ENCODE measurements around the gene THAP2.

THAP2 gene

DNA sequence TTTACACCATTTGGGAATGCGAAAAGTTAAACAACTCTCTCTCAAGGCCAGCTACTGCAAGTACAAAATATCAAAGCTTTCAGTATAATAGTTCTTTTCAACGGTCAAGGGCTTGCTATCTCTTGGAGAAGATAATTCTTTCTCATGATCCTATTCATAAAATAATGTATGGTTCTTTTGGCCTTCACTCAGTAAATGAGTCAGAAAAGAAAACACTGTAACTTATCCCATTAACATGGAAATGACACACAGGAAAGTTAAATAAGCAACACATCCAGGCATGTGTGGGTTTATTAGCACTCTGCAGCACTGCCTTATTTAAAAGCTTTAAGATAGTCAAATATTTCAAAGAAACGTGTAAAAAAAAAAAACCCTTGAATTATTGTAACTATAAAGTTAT lies 37.3 kb upstream of the THAP2 start:
- Histone ChIP-seq H3K4me1 (ENCODE audit: control insufficient read depth, insufficient read depth, low read depth, low read length) (no peaks in the 10 kb centered on the region), H2BK5ac (ENCODE audit: low read depth, low read length, poor library complexity, severe bottlenecking) (no peak overlapping the region), H3K4me2 (ENCODE audit: low read length, poor library complexity, severe bottlenecking) (no peak overlapping the region), H3K27me3 (ENCODE audit: control insufficient read depth in 1 of 2, insufficient read depth in 1 of 2, low read length in 2 of 2) (no peaks in the 10 kb centered on the region), H2BK120ac (ENCODE audit: low read depth, low read length) (no peak overlapping the region), H3K36me3 (ENCODE audit: control insufficient read depth in 1 of 2, insufficient read depth in 2 of 2, low read depth in 1 of 2, low read length in 2 of 2) (peaks cover 15 to 100% of the 10 kb centered on the region in 2 experiments), H3K4me3 (ENCODE audit: insufficient read depth in 1 of 2, low read depth in 1 of 2, low read length in 2 of 2) (no peak overlapping the region), H3K27ac (ENCODE audit: low read length, poor library complexity, severe bottlenecking) (no peak overlapping the region), H3K79me1 (replicated peaks; ENCODE audit: low read length, poor library complexity, severe bottlenecking) (peaks cover 8% of the 10 kb centered on the region), H2AFZ (ENCODE audit: low read depth, low read length) (no peak overlapping the region), H3K9ac (ENCODE audit: low read length) (peak overlapping the region; percentile 22), H2AK5ac (ENCODE audit: low read length, severe bottlenecking) (no peak overlapping the region), H3K18ac (ENCODE audit: low read depth in 1 of 2, low read length in 2 of 2) (no peak overlapping the region), H4K8ac (ENCODE audit: low read length) (no peak overlapping the region), H3K14ac (ENCODE audit: low read length in 2 of 2) (no peak overlapping the region), H2BK15ac (ENCODE audit: low read depth, poor library complexity, severe bottlenecking) (no peak overlapping the region), H4K91ac (ENCODE audit: low read length) (no peak overlapping the region), H3K4ac (ENCODE audit: low read depth in 1 of 2, low read length in 2 of 2) (no peak overlapping the region), H3K9me3 (ENCODE audit: control insufficient read depth, low read length) (no peaks in the 10 kb centered on the region), H3K23ac (ENCODE audit: low read length in 2 of 2) (no peak overlapping the region), H2BK12ac (ENCODE audit: low read length in 2 of 2) (no peak overlapping the region)
- DNase-seq, result no peak
- WGBS, result 100% methylated on average over 1 of the region's 3 CpGs

DNA sequence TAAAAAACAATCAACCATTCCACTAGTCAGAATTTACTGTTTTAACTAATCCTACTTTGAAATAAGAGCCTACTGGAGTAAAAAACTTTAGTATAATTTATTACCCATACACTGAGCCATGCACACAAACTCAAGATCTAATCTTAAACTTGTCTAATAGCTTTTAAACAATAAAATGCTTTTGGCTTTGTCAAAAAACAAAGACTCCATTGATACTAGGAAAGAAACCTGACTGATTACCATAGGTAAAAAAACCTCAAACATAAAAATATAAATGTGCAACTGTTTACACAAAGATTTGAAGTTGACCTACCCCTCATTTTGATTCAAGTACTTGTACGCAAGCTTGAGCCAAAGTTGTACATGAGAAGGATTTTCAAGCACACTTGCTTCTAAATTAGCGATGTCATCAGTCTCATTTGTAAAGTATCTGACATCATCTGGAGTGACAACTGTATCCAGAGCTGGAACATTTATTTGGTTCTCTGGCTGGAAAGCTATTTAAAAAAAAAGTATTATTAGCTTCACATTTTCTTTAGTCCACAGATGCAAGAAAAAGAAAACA lies 36.6 kb upstream of the THAP2 start:
- Histone ChIP-seq H3K23ac (ENCODE audit: low read length in 2 of 2) (no peak overlapping the region), H3K4me2 (ENCODE audit: low read length, poor library complexity, severe bottlenecking) (no peak overlapping the region), H3K4me3 (ENCODE audit: insufficient read depth in 1 of 2, low read depth in 1 of 2, low read length in 2 of 2) (no peak overlapping the region), H3K27me3 (ENCODE audit: control insufficient read depth in 1 of 2, insufficient read depth in 1 of 2, low read length in 2 of 2) (no peaks in the 10 kb centered on the region), H2BK15ac (ENCODE audit: low read depth, poor library complexity, severe bottlenecking) (no peak overlapping the region), H3K4me1 (ENCODE audit: control insufficient read depth, insufficient read depth, low read depth, low read length) (no peaks in the 10 kb centered on the region), H2BK120ac (ENCODE audit: low read depth, low read length) (no peak overlapping the region), H3K18ac (ENCODE audit: low read depth in 1 of 2, low read length in 2 of 2) (no peak overlapping the region), H2BK5ac (ENCODE audit: low read depth, low read length, poor library complexity, severe bottlenecking) (no peak overlapping the region), H2AK5ac (ENCODE audit: low read length, severe bottlenecking) (no peak overlapping the region), H4K91ac (ENCODE audit: low read length) (no peak overlapping the region), H2BK12ac (ENCODE audit: low read length in 2 of 2) (no peak overlapping the region), H3K9me3 (ENCODE audit: control insufficient read depth, low read length) (no peaks in the 10 kb centered on the region), H2AFZ (ENCODE audit: low read depth, low read length) (no peak overlapping the region), H3K27ac (ENCODE audit: low read length, poor library complexity, severe bottlenecking) (no peak overlapping the region), H3K9ac (ENCODE audit: low read length) (peak overlapping the region; percentile 12), H3K4ac (ENCODE audit: low read depth in 1 of 2, low read length in 2 of 2) (no peak overlapping the region), H3K79me1 (replicated peaks; ENCODE audit: low read length, poor library complexity, severe bottlenecking) (peaks cover 8% of the 10 kb centered on the region), H4K8ac (ENCODE audit: low read length) (no peak overlapping the region), H3K14ac (ENCODE audit: low read length in 2 of 2) (no peak overlapping the region), H3K36me3 (ENCODE audit: control insufficient read depth in 1 of 2, insufficient read depth in 2 of 2, low read depth in 1 of 2, low read length in 2 of 2) (peaks cover 13 to 100% of the 10 kb centered on the region in 2 experiments)
- no peak for DNase-seq
- 100% methylated on average over 2 of the region's 2 CpGs for WGBS

DNA sequence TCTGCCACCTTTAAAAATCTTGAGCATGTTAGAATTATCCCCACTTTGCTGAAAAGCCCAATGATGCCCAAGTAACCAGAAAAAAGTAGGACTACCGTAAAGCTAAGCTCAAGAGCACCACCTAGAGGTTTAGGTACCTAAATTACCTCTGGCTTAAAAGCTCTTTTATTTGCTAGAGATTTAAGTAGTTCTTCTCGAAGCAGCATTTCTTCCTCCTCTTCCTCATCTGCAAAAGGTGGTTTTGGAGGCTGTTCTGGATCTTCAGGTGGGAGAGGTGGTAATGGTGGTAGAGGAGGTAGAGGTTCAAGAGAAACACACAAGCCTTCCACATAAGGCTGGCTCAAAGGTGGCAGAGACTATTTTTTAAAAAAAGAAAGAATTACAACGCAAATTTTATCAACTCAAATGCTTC lies 27.4 kb upstream of the THAP2 start:
- peak overlapping the region; percentile 39 for H3K9ac ChIP-seq (ENCODE audit: low read length)
- no peak overlapping the region for H3K14ac ChIP-seq (ENCODE audit: low read length in 2 of 2)
- H2BK12ac ChIP-seq (ENCODE audit: low read length in 2 of 2), result no peak overlapping the region
- no peak overlapping the region for H3K18ac ChIP-seq (ENCODE audit: low read depth in 1 of 2, low read length in 2 of 2)
- peaks cover 15 to 99% of the 10 kb centered on the region in 2 experiments for H3K36me3 ChIP-seq (ENCODE audit: control insufficient read depth in 1 of 2, insufficient read depth in 2 of 2, low read depth in 1 of 2, low read length in 2 of 2)
- H2AK5ac ChIP-seq (ENCODE audit: low read length, severe bottlenecking), result no peak overlapping the region
- no peak overlapping the region for H3K23ac ChIP-seq (ENCODE audit: low read length in 2 of 2)
- no peak overlapping the region for H3K4me2 ChIP-seq (ENCODE audit: low read length, poor library complexity, severe bottlenecking)
- peaks cover 2% of the 10 kb centered on the region for H3K4me1 ChIP-seq (ENCODE audit: control insufficient read depth, insufficient read depth, low read depth, low read length)
- no peak overlapping the region for H4K91ac ChIP-seq (ENCODE audit: low read length)
- H2AFZ ChIP-seq (ENCODE audit: low read depth, low read length), result no peak overlapping the region
- DNase-seq, result peak; percentile 77
- no peaks in the 10 kb centered on the region for H3K27me3 ChIP-seq (ENCODE audit: control insufficient read depth in 1 of 2, insufficient read depth in 1 of 2, low read length in 2 of 2)
- H3K79me1 ChIP-seq (replicated peaks; ENCODE audit: low read length, poor library complexity, severe bottlenecking), result peaks cover 16% of the 10 kb centered on the region
- H2BK15ac ChIP-seq (ENCODE audit: low read depth, poor library complexity, severe bottlenecking), result no peak overlapping the region
- H3K4me3 ChIP-seq (ENCODE audit: insufficient read depth in 1 of 2, low read depth in 1 of 2, low read length in 2 of 2), result no peak overlapping the region
- no peak overlapping the region for H2BK120ac ChIP-seq (ENCODE audit: low read depth, low read length)
- H3K9me3 ChIP-seq (ENCODE audit: control insufficient read depth, low read length), result no peaks in the 10 kb centered on the region
- no peak overlapping the region for H2BK5ac ChIP-seq (ENCODE audit: low read depth, low read length, poor library complexity, severe bottlenecking)
- H3K4ac ChIP-seq (ENCODE audit: low read depth in 1 of 2, low read length in 2 of 2), result no peak overlapping the region
- no peak overlapping the region for H4K8ac ChIP-seq (ENCODE audit: low read length)
- WGBS, result no CpG with 5 or more reads among the region's 3 CpGs
- H3K27ac ChIP-seq (ENCODE audit: low read length, poor library complexity, severe bottlenecking), result no peak overlapping the region

DNA sequence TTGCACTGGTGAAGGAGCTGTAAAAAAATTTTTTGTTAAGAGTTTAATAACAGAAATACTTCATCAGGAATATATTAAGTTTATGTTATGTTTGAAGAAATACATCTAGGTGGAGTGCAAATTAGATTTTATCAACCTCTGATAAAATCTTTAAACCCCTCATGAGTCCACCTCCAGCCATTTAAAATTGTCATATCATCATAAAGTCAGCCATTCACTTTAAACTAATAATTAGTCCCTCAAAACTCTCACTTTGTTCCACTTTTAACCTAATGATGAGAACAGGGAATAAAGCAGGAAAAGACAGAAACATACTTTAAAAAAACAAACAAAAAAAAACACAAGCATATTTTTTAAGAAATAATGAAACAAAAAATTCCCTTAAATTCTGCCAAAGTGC lies 25.6 kb upstream of the THAP2 start:
- H3K9me3 ChIP-seq (ENCODE audit: control insufficient read depth, low read length), result no peaks in the 10 kb centered on the region
- H3K14ac ChIP-seq (ENCODE audit: low read length in 2 of 2), result no peak overlapping the region
- H3K27me3 ChIP-seq (ENCODE audit: control insufficient read depth in 1 of 2, insufficient read depth in 1 of 2, low read length in 2 of 2), result no peaks in the 10 kb centered on the region
- H2AFZ ChIP-seq (ENCODE audit: low read depth, low read length), result no peak overlapping the region
- H3K9ac ChIP-seq (ENCODE audit: low read length), result peak overlapping the region; percentile 11
- H2BK120ac ChIP-seq (ENCODE audit: low read depth, low read length), result no peak overlapping the region
- H2AK5ac ChIP-seq (ENCODE audit: low read length, severe bottlenecking), result no peak overlapping the region
- H4K8ac ChIP-seq (ENCODE audit: low read length), result no peak overlapping the region
- peaks cover 18% of the 10 kb centered on the region for H3K79me1 ChIP-seq (replicated peaks; ENCODE audit: low read length, poor library complexity, severe bottlenecking)
- H3K18ac ChIP-seq (ENCODE audit: low read depth in 1 of 2, low read length in 2 of 2), result no peak overlapping the region
- no peak overlapping the region for H3K27ac ChIP-seq (ENCODE audit: low read length, poor library complexity, severe bottlenecking)
- H2BK12ac ChIP-seq (ENCODE audit: low read length in 2 of 2), result no peak overlapping the region
- DNase-seq, result no peak
- H3K23ac ChIP-seq (ENCODE audit: low read length in 2 of 2), result no peak overlapping the region
- peaks cover 18 to 99% of the 10 kb centered on the region in 2 experiments for H3K36me3 ChIP-seq (ENCODE audit: control insufficient read depth in 1 of 2, insufficient read depth in 2 of 2, low read depth in 1 of 2, low read length in 2 of 2)
- no peak overlapping the region for H4K91ac ChIP-seq (ENCODE audit: low read length)
- H3K4ac ChIP-seq (ENCODE audit: low read depth in 1 of 2, low read length in 2 of 2), result no peak overlapping the region
- H3K4me2 ChIP-seq (ENCODE audit: low read length, poor library complexity, severe bottlenecking), result no peak overlapping the region
- H3K4me3 ChIP-seq (ENCODE audit: insufficient read depth in 1 of 2, low read depth in 1 of 2, low read length in 2 of 2), result no peak overlapping the region
- H2BK5ac ChIP-seq (ENCODE audit: low read depth, low read length, poor library complexity, severe bottlenecking), result no peak overlapping the region
- peaks cover 2% of the 10 kb centered on the region for H3K4me1 ChIP-seq (ENCODE audit: control insufficient read depth, insufficient read depth, low read depth, low read length)
- no peak overlapping the region for H2BK15ac ChIP-seq (ENCODE audit: low read depth, poor library complexity, severe bottlenecking)

Data from mesenchymal stem cell (in vitro differentiated cells and primary cell).